ELR (cell line): Measurements from ENCODE around the gene HCAR1.
"Not testable (repeated sequence)": the region's sequence is repeated elsewhere in the genome, so short reads cannot be mapped to it uniquely, and the experiment has no call there.

Source experiments
- DNase-seq: peaks from one replicate; pipeline ENCODE4 v3.0.0-alpha.2; 2015; ENCODE audit warnings: low read depth

Gene HCAR1

DNA sequence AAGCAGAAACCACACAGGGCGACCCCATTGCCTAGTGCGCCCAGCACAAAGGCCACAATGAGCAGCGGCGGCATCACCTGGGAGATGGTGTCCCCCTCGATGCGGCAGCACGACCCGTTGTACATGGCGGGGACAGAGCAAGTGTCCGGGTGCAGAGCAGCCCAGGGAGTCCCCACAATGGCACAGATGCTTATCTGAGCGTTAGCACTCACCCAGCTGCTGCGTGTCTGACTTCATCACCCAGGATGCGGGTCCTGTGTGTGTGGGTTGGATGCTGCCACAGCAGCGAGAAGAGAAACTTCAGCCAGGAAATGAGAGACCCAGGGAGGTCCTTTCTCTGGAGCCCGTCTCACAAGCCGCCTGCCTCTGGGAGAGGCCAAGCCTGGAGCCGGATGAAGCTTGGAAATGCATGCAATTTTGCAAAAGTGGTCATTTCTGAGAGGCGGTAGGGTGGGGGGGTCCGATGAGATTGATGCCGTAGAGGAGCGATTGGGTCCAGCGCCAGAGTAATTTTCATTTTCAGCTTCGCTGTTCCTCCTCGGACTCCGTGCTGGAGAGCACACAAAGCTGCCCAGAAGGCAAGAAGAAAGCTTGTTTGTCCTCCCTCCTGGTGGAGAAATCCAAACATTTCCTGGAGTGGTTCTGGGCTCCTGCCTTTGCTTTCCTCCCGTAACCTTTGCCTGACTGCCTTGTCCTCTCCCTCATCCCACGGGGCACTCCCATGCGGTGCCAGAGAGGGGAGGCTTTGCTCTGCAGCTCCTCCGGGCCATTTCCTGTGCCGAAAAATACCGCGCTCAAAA lies at the start of gene HCAR1:
Gene HCAR1, minus strand, starts transcription at position 630 of the 800 bp plus-strand sequence. Its CDS starts 505 bp downstream, at position 125.
- DNase-seq: no peak

DNA sequence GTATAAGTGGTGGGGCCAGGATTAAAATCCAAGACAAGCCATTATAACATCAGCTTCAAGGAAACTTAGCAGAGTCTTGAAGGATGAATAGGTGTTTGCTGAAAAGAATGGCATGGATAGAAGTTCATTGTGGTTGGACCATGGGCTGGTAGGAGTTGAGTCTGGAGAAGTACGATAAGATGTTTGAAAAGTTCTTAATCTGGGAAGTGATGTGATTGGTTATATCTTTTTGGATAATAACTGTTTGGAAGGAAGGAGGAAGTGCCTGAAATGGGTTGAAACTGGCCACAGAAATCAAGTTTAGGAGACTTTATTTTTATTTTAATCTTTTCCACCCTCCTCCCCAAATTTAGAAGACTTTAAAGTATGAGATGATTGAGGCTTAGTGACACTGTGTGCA lies 26.9 kb upstream of the HCAR1 start:
- DNase-seq: no peak

DNA sequence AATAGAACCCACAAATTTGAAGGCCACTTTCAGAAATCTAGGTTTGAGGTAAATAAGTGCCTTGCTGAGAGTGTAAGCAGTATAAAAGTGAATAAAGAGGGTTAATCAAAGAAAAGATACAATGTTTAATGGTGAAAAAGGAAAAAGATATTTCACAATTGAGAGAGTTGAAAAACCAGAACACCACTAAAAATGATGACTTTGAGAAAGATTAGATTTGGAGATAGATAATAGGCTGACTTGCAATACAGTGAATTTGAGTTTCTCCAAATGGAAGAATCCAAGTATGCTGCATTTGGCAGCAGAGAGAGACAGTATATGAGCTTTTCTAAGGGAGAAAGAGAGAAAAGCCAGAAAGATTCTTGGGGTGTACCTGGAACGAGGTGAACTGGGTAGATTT lies 24.1 kb upstream of the HCAR1 start:
- no peak for DNase-seq

DNA sequence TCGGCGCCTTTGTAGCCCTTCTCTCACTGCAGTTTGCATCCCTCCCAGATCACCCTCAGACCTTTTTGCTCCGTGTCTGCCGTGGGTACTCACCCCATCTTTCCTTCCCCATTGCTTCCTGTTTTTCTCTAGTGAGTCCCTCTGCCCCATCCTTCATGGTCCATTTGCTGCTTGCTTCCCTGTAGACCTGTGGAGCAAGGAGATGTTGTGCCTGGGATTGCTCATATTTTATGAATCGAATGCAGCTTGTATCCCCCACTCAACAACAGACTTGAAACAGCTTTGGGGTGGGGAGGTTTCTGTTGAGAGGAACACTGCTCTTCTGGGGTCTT lies 22.6 kb upstream of the HCAR1 start:
- DNase-seq: peak; percentile 34

GRCh38 chr12:122752464-122753318 lies 22.0 kb upstream of the HCAR1 start, which contains the start of gene DENR:
TSS of gene DENR (plus strand) at chr12:122752824. CDS start at chr12:122753702, 878 bp downstream.
- DNase-seq: peak; percentile 100

DNA sequence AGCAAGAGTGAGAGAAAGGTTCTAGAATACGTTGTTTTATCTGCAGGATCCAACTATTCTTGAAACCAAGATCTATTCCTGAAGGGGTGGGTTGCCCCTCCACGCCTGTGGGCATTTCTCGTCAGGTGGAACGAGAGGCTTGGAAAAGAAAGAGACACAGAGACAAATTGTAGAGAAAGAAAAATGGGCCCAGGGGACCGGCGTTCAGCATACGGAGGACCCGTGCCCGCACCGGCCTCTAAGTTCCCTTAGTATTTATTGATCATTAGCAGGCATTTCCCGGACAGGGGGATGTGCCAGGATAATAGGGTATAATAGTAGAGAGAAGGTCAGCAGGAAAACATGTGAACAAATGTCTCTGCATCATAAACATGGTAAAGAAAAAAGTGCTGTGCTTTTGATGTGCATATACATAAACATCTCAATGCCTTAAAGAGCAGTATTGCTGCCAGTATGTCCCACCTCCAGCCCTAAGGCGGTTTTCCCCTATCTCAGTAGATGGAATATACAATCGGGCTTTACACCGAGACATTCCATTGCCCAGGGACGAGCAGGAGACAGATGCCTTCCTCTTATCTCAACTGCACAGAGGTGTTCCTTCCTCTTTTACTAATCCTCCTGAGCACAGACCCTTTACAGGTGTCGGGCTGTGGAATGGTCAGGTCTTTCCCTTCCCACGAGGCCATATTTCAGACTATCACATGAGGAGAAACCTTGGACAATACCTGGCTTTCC lies 20.3 kb upstream of the HCAR1 start:
- not testable (repeated sequence) for DNase-seq

GRCh38 chr12:122749569-122750332 lies 19.1 kb upstream of the HCAR1 start:
- peak; percentile 17 for DNase-seq

DNA sequence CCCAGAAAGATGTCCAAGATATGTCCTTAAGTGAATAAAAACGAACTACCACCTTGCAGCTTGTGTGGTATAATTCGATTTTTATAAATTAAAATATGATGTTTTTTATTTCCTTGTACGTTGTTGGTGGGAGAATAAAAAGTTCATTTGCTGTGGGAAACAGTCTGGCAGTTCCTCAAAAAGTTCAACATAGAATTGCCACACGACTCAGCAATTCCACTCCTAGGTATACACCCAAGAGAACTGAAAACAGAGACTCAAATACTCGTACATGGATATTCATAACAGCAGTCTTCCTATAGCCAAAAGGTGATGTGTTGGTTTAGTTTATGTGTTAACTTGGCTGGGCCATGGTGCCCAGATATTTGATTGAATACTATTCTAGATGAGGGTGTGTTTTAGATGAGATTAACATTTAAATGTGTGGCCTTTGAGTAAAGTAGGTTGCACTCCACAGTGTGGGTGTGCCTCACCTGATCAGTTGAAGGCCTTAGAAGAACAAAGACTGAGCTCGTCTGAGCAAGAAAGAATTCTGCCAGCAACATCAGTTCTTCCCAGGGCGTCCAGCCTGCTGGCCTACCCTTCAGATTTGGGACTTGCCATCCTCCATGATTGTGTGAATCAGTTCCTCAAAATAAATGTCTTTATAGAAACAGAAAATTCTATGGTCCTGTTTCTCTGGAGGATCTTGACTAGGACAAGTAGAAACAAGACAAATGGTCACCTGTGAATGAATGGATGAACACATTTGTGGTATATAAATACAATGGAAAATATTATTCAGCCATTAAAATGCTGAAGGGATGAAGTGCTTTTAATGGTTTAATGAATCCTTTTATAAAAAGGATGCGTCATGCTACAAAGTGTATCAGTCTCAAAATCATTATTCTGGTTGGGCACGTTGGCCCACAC lies 16.8 kb upstream of the HCAR1 start:
- DNase-seq: no peak

GRCh38 chr12:122743895-122744525 lies 13.4 kb upstream of the HCAR1 start:
- no peak for DNase-seq

- DNase-seq: no peak
Observed at GRCh38 chr12:122740351-122740750, 9.7 kb upstream of the HCAR1 start.

- no peak for DNase-seq
Observed at GRCh38 chr12:122738571-122738970, 7.9 kb upstream of the HCAR1 start.

DNA sequence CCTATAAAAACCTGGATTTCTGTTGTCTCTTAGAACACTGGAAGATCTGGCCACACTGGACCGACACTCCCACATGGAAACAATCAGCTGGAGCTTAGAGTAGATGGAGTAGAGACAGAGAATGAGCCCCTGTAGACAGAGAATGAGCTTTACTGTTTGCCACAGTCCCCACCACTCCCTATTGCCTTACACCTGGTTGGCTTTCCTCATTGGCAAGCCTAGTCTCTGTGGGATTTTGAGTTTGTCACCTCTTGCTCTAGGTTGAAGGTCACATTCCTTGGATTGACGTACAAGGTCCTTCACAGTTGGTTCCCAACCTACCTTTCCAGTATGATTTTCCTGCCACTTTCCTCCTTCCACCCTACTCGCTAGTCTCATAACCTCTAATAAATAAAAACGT lies 2.0 kb upstream of the HCAR1 start:
- DNase-seq: no peak

DNA sequence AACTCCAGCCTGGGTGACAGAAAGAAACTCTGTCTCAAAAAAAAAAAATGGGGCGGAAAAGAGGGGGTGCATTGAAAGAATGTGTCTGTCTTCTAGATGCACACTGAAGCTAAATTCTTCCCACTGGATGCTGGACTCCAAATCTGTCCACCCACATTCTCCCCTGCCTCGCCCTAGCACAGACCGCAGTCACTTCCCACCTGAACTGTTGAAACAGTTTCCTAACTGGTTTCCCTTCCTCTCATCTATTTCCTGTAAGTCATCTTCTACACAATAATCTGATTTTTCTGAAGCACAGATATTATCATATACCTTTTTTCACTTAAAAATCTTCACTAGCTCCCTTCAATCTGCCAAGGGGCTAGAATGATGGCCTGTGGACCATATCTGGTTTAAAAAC lies 1.5 kb upstream of the HCAR1 start:
- DNase-seq: no peak

DNA sequence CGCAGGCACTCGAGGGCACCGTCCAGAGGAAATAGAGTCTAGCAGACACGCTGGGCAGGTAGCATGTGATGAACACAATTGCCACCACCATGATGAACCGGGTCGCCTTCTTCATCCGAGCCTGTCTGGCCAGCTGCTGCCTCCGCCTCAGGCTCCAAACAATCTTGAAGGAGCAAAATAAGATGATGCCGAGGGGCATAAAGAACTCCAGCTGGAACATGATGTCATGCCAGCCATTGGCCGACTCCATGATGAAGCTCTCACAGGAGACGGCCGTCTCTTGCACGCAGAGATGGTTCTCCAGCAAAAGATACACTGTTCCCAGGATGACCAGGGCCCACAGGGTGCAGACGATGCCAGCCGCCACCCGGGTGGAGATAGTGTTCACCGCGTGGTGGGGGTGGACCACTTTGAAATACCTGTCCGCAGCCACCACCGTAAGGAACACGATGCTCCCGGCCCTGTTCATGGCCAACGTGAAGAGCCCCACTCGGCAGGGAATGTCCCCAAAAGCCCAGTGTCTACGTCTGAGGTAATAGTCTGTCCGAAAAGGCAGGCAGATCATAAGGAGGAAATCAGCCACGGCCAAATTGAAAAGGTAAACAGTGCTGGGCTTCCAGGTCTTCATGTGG lies 945 bp downstream of the HCAR1 start:
- DNase-seq: no peak

- peak; percentile 47 for DNase-seq
Observed at GRCh38 chr12:122726080-122726558, 4.5 kb downstream of the HCAR1 start.

- DNase-seq: no peak
Observed at GRCh38 chr12:122725452-122726079, 5.1 kb downstream of the HCAR1 start.

DNA sequence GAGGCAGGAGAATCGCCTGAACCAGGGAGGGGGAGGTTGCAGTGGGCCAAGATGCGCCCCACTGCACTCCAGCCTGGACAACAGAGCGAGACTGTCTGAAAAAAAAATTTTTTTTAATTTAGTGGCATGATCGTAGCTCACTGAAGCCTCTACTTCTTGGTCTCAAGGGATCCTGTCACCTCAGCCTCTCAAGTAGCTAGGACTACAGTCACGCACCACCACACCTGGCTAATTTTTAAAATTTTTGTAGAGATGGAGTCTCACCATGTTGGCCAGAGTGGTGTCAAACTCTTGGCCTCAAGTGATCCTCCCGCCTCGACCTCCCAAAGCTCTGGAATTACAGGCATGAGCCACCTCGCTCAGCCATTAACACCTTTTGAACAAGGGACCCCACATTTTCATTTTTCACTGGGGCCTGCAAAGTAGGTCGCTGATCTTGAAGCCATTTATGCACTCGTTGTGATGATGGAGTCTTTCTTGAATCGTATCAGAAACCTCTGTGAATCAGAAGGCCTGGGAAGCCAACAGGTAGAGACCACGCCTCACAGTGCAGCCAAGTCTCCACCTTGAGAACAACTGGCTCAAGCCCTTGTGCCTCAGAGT lies 5.9 kb downstream of the HCAR1 start:
- no peak for DNase-seq

GRCh38 chr12:122722387-122722786 lies 8.3 kb downstream of the HCAR1 start:
- no peak for DNase-seq
